ENCODE data around the gene KRTAP5-4. TPM values are rescaled to one million over a fixed set of nuclear protein-coding genes. Genes with fewer than 3 reads are reported as not detected.

Gene KRTAP5-4
- total RNA-seq, 3 donors from 2014 or later: not detected

- TF ChIP-seq CTCF (IDR thresholded peaks at IDR 0.05): peak; percentile 80
- ATAC-seq: peak; percentile 84
- peaks cover 16% of the 10 kb centered on the region for H3K4me1 ChIP-seq (ENCODE audit: low read depth)
- no peaks in the 10 kb centered on the region for H3K9me3 ChIP-seq
- H3K4me3 ChIP-seq: no peak overlapping the region
- intact Hi-C loops (cut with DNase I, micrococcal nuclease): no loop called here
- no peaks in the 10 kb centered on the region for H3K36me3 ChIP-seq (ENCODE audit: low read depth)
- peak in 2 of 3 donors; percentile 32 to 67 for DNase-seq
These were observed 18.4 kb upstream of the KRTAP5-4 start for GRCh38 chr11:1640076-1640946.

GRCh38 chr11:1639666-1640065, 17.7 kb upstream of the KRTAP5-4 start:
- Histone ChIP-seq H3K4me1 (ENCODE audit: low read depth) (peaks cover 16% of the 10 kb centered on the region), H3K9me3 (no peaks in the 10 kb centered on the region), H3K4me3 (no peak overlapping the region), H3K36me3 (ENCODE audit: low read depth) (no peaks in the 10 kb centered on the region)
- no peak for TF ChIP-seq CTCF (IDR thresholded peaks at IDR 0.05)
- peak; percentile 2 for ATAC-seq
- DNase-seq: peak in 1 of 3 donors; percentile 33
- intact Hi-C loops (cut with DNase I, micrococcal nuclease): no loop called here

GRCh38 chr11:1639102-1639620, 17.2 kb upstream of the KRTAP5-4 start:
- DNase-seq (peak; percentile 79 to 89 (median 85)), ATAC-seq (peak; percentile 89)
- Histone ChIP-seq H3K36me3 (ENCODE audit: low read depth) (no peaks in the 10 kb centered on the region), H3K4me1 (ENCODE audit: low read depth) (peaks cover 16% of the 10 kb centered on the region), H3K4me3 (no peak overlapping the region), H3K9me3 (no peaks in the 10 kb centered on the region)
- intact Hi-C loops (cut with DNase I, micrococcal nuclease): no loop called here
- no peak for TF ChIP-seq CTCF (IDR thresholded peaks at IDR 0.05)

- no peak for DNase-seq
- H3K36me3 ChIP-seq (ENCODE audit: low read depth): no peaks in the 10 kb centered on the region
- no peaks in the 10 kb centered on the region for H3K9me3 ChIP-seq
- H3K4me1 ChIP-seq (ENCODE audit: low read depth): peaks cover 16% of the 10 kb centered on the region
- no peak for TF ChIP-seq CTCF (IDR thresholded peaks at IDR 0.05)
- no peak overlapping the region for H3K4me3 ChIP-seq
- intact Hi-C loops (cut with DNase I, micrococcal nuclease): no loop called here
- no peak for ATAC-seq
These were observed 16.4 kb upstream of the KRTAP5-4 start for GRCh38 chr11:1638344-1638743.

- H3K36me3 ChIP-seq (ENCODE audit: low read depth): no peaks in the 10 kb centered on the region
- H3K4me1 ChIP-seq (ENCODE audit: low read depth): peaks cover 16% of the 10 kb centered on the region
- no peak for DNase-seq
- intact Hi-C loops (cut with DNase I, micrococcal nuclease): no loop called here
- no peak for ATAC-seq
- H3K9me3 ChIP-seq: no peaks in the 10 kb centered on the region
- no peak for TF ChIP-seq CTCF (IDR thresholded peaks at IDR 0.05)
- H3K4me3 ChIP-seq: no peak overlapping the region
These were observed 15.7 kb upstream of the KRTAP5-4 start for GRCh38 chr11:1637628-1638027.
